PC-3 (cell line): ENCODE measurements around the gene ASB7. TPM values are rescaled to one million over a fixed set of nuclear protein-coding genes. Genes with fewer than 3 reads are reported as not detected.
"Not testable (repeated sequence)": the region's sequence is repeated elsewhere in the genome, so short reads cannot be mapped to it uniquely, and the experiment has no call there.

Source experiments
- ATAC-seq: fragments of 200-7000 bp; cut with Tn5 transposase; 2 replicates; pipeline ENCODE4 v1.9.1; 2020; ENCODE audit warnings: mild to moderate bottlenecking, moderate library complexity
- BruUV-seq: library from RNA; stranded (reverse); fragments of 400-500 nt; replicated peaks from 2 replicates; lab custom pipeline; 2021; lab: Mats Ljungman, UMichigan
- CTCF ChIA-PET: fragments of 300-600 bp; sonication (Branson Sonifier 250); formaldehyde crosslinking; loops from one replicate; lab custom pipeline; 2022; ENCODE audit warnings: antibody characterized with exemption; lab: Charles Lee
- POLR2A ChIA-PET: fragments of 300-600 bp; sonication (Branson Sonifier 250); formaldehyde crosslinking; loops from one replicate; lab custom pipeline; 2022; ENCODE audit warnings: antibody characterized with exemption; ENCODE audit not compliant: unreplicated experiment; lab: Charles Lee
- DNase-seq: peaks from one replicate; pipeline ENCODE4 v3.0.0-alpha.2; 2015
- H2AFZ ChIP-seq: fragments of 300-600 bp; sonication (generic); 2 replicates; pipeline ENCODE4 v1.6.0; 2016; ENCODE audit warnings: antibody characterized with exemption, low read length
- H3F3A ChIP-seq: fragments of 300-600 bp; sonication (generic); one replicate; pipeline ENCODE4 v1.6.0; 2017; ENCODE audit warnings: antibody characterized with exemption, low read length, control low read depth, mild to moderate bottlenecking; ENCODE audit not compliant: unreplicated experiment
- H3K27ac ChIP-seq: fragments of 300-600 bp; sonication (generic); 2 replicates; pipeline ENCODE4 v1.5.1; 2016; ENCODE audit warnings: mild to moderate bottlenecking, low read length
- H3K27me3 ChIP-seq: fragments of 300-600 bp; sonication (generic); 2 replicates; pipeline ENCODE4 v1.6.1; 2016; ENCODE audit warnings: low read length, mixed read lengths
- H3K36me3 ChIP-seq: fragments of 300-600 bp; sonication (generic); 2 replicates; pipeline ENCODE4 v1.6.1; 2016; ENCODE audit warnings: low read depth, mixed run types, low read length, mixed read lengths
- H3K4me1 ChIP-seq: fragments of 300-600 bp; sonication (generic); 2 replicates; pipeline ENCODE4 v1.5.1; 2016; ENCODE audit warnings: low read length; ENCODE audit not compliant: insufficient read depth
- H3K4me2 ChIP-seq: fragments of 300-600 bp; sonication (generic); 2 replicates; pipeline ENCODE4 v1.6.0; 2016; ENCODE audit warnings: low read length
- H3K4me3 ChIP-seq: fragments of 300-600 bp; sonication (generic); 2 replicates; pipeline ENCODE4 v1.5.1; 2016; ENCODE audit warnings: mild to moderate bottlenecking, low read length, mixed read lengths
- H3K79me2 ChIP-seq: fragments of 300-600 bp; sonication (generic); 2 replicates; pipeline ENCODE4 v1.6.1; 2017; ENCODE audit warnings: low read length, mixed read lengths
- H3K9ac ChIP-seq: fragments of 300-600 bp; sonication (generic); 2 replicates; pipeline ENCODE4 v1.6.0; 2016; ENCODE audit warnings: mild to moderate bottlenecking, low read length
- H3K9me2 ChIP-seq: fragments of 300-600 bp; sonication (generic); replicated peaks from 2 replicates; pipeline ENCODE4 v1.6.1; 2016; ENCODE audit warnings: mixed run types, low read length, mixed read lengths
- H3K9me3 ChIP-seq: fragments of 300-600 bp; sonication (generic); 2 replicates; pipeline ENCODE4 v1.6.1; 2016; ENCODE audit warnings: low read length, mixed read lengths
- H4K20me1 ChIP-seq: fragments of 300-600 bp; sonication (generic); 2 replicates; pipeline ENCODE4 v1.6.1; 2016; ENCODE audit warnings: low read length, mixed read lengths
- EZH2 ChIP-seq: fragments of 300-600 bp; sonication (generic); IDR thresholded peaks from one replicate; pipeline ENCODE4 v1.6.1; 2017; ENCODE audit warnings: antibody characterized with exemption, mild to moderate bottlenecking, low read length; ENCODE audit not compliant: unreplicated experiment
- EZH2phosphoT487 ChIP-seq: fragments of 300-600 bp; sonication (generic); IDR thresholded peaks from 2 replicates; pipeline ENCODE4 v1.6.1; 2018; ENCODE audit warnings: mild to moderate bottlenecking, antibody characterized with exemption, low read length, borderline replicate concordance
- intact Hi-C: fragments of 100-400 bp; cut with micrococcal nuclease; formaldehyde crosslinking; loops from 2 replicates; pipeline ENCODE4 v1.9.0; 2023
- total RNA-seq: library from RNA; depleted of rRNA; stranded (reverse); fragments of >200 nt; gene quantifications from 2 replicates; pipeline ENCODE4 v1.2.3, GENCODE V29; 2014
- TF ChIP-seq, protein P1 (sequence below): fragments of 300-600 bp; sonication (generic); conservative IDR thresholded peaks from 2 replicates; pipeline ENCODE4 v1.5.1; 2017; ENCODE audit warnings: antibody characterized with exemption, low read depth, mild to moderate bottlenecking, low read length

ASB7 gene
- total RNA-seq, 1 experiment from 2014 or later = 7.8 TPM

DNA sequence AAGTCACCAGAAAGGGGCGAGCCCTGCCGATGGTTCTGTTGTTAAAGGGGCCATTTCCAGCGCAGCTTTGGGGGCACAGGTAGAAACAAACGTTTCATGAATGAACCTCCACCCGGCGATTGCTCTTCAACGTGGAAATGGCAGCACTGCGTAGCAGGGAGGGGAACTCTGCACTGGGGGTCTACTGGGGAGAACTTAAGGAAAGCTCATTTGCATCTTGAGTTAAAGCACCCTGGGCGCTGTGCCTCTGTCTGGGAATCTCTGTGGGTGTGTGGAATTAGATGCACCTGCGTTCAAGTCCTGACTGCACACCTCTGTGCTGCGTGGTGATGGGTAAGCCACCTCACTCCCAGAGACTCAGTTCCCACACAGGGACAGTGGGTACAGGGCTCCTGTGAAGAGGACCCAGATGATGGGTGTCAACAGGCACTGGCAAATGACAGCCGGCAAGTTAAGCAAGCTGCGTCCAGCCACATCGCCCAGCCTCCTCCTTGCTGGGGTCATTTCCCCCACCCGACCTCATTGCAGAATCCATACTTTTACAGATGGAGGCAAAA is 68.8 kb downstream of the ASB7 start:
- H3K9me2 ChIP-seq = no peaks in the 10 kb centered on the region
- intact Hi-C loops = no loop called here
- POLR2A ChIA-PET = no interaction called here
- peak overlapping the region; percentile 67 for H3K9ac ChIP-seq
- BruUV-seq = no TSS peak
- H3K9me3 ChIP-seq = no peaks in the 10 kb centered on the region
- no peaks in the 10 kb centered on the region for H3K27me3 ChIP-seq
- no peak overlapping the region for H3K4me3 ChIP-seq
- DNase-seq = no peak
- H3F3A ChIP-seq = no peaks in the 10 kb centered on the region
- H3K4me1 ChIP-seq = peaks cover 25% of the 10 kb centered on the region
- peak overlapping the region; percentile 29; the same call in 1 of the 2 replicates for H3K4me2 ChIP-seq
- CTCF ChIA-PET = interaction anchor here (0.8 kb wide), 1 partner anchor 202 kb away, joined by 3 read pairs; no protein-coding TSS in a partner anchor
- no peaks in the 10 kb centered on the region for H3K36me3 ChIP-seq
- ATAC-seq = no peak
- no peaks in the 10 kb centered on the region for H4K20me1 ChIP-seq
- no peaks in the 10 kb centered on the region for H3K79me2 ChIP-seq
- peak overlapping the region; percentile 60 for H3K27ac ChIP-seq
- TF ChIP-seq EZH2 (no peak), EZH2phosphoT487 (no peak)
- TF ChIP-seq, protein P1, sequence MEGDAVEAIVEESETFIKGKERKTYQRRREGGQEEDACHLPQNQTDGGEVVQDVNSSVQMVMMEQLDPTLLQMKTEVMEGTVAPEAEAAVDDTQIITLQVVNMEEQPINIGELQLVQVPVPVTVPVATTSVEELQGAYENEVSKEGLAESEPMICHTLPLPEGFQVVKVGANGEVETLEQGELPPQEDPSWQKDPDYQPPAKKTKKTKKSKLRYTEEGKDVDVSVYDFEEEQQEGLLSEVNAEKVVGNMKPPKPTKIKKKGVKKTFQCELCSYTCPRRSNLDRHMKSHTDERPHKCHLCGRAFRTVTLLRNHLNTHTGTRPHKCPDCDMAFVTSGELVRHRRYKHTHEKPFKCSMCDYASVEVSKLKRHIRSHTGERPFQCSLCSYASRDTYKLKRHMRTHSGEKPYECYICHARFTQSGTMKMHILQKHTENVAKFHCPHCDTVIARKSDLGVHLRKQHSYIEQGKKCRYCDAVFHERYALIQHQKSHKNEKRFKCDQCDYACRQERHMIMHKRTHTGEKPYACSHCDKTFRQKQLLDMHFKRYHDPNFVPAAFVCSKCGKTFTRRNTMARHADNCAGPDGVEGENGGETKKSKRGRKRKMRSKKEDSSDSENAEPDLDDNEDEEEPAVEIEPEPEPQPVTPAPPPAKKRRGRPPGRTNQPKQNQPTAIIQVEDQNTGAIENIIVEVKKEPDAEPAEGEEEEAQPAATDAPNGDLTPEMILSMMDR = no peak
- no peak overlapping the region for H2AFZ ChIP-seq

DNA sequence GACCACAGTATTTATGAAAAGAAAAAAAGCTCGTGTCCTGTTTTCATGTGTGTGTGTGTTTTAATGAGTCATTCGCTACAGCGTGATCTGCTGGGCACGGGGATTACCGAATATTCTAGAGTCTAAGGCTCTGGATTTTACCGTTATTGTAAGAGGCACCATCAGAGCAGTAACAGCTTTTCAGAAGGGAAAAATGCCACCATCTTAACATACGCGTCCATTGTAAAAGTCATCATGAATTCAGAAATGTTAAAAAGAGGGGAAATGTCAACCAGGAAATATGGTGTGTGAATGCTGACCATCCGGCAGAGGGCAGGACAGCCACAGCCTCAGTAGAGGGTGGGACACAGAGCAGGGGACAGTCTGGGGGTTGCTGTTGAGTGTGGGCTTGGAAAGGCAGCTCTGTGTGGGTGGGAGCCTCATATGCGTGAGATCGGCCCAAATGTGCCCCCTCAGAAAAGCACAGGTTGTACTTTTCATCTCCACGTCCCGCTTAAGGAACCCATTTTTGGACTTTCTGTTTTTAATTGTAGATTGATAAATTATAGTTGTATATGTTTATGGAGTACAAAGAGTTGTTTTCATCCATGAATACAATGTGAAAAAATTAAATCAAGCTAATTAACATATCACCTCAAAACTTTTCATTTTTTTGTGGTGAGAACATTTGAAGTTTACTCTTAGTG is 69.6 kb downstream of the ASB7 start:
- intact Hi-C loops = loop anchor here (1.0 to 2.0 kb wide), 2 partner anchors 49 to 201 kb away; no protein-coding TSS in a partner anchor
- Histone ChIP-seq H3K36me3 (no peaks in the 10 kb centered on the region), H3K4me1 (peaks cover 23% of the 10 kb centered on the region), H3K27ac (peak overlapping the region; percentile 60), H3F3A (no peaks in the 10 kb centered on the region), H3K4me3 (no peak overlapping the region), H4K20me1 (no peaks in the 10 kb centered on the region), H3K4me2 (peak overlapping the region; percentile 29), H2AFZ (peak overlapping the region; percentile 44; the same call in 1 of the 2 replicates), H3K79me2 (no peaks in the 10 kb centered on the region), H3K9me2 (no peaks in the 10 kb centered on the region), H3K9me3 (no peaks in the 10 kb centered on the region), H3K9ac (peak overlapping the region; percentile 67), H3K27me3 (no peaks in the 10 kb centered on the region)
- ATAC-seq = peak; percentile 84
- BruUV-seq = no TSS peak
- TF ChIP-seq, protein P1 = peak; percentile 66
- no peak for TF ChIP-seq EZH2
- peak; percentile 47 for DNase-seq
- ChIA-PET POLR2A (no interaction called here), CTCF (interaction anchor here (0.8 kb wide), 1 partner anchor 201 kb away, joined by 3 read pairs; no protein-coding TSS in a partner anchor)

- no TSS peak for BruUV-seq
- H3K79me2 ChIP-seq = no peaks in the 10 kb centered on the region
- H3K4me1 ChIP-seq = peaks cover 15% of the 10 kb centered on the region
- H3K9ac ChIP-seq = peak overlapping the region; percentile 67; the same call in 1 of the 2 replicates
- no peaks in the 10 kb centered on the region for H3K9me3 ChIP-seq
- no peak for ATAC-seq
- no peaks in the 10 kb centered on the region for H3K36me3 ChIP-seq
- DNase-seq = no peak
- H3K27me3 ChIP-seq = no peaks in the 10 kb centered on the region
- CTCF ChIA-PET = no interaction called here
- H4K20me1 ChIP-seq = no peaks in the 10 kb centered on the region
- intact Hi-C loops = loop anchor here (1.0 to 2.0 kb wide), 2 partner anchors 48 to 200 kb away; no protein-coding TSS in a partner anchor
- no peaks in the 10 kb centered on the region for H3F3A ChIP-seq
- no peaks in the 10 kb centered on the region for H3K9me2 ChIP-seq
- no peak overlapping the region for H3K4me2 ChIP-seq
- POLR2A ChIA-PET = no interaction called here
- H3K4me3 ChIP-seq = no peak overlapping the region
- no peak overlapping the region for H2AFZ ChIP-seq
- peak overlapping the region; percentile 60 for H3K27ac ChIP-seq
- TF ChIP-seq EZH2 = no peak
- TF ChIP-seq EZH2phosphoT487 = no peak
Observed at GRCh38 chr15:100672959-100673358, 70.6 kb downstream of the ASB7 start.

GRCh38 chr15:100679151-100679550 is 76.8 kb downstream of the ASB7 start:
- H3K4me2 ChIP-seq, H3K27me3 ChIP-seq, H3K9ac ChIP-seq, ATAC-seq, CTCF ChIA-PET, H4K20me1 ChIP-seq, H3K36me3 ChIP-seq, H3K9me2 ChIP-seq, H3K4me1 ChIP-seq, H3F3A ChIP-seq, H3K4me3 ChIP-seq, intact Hi-C loops, H3K9me3 ChIP-seq, H2AFZ ChIP-seq, H3K79me2 ChIP-seq, H3K27ac ChIP-seq, DNase-seq, BruUV-seq: not testable (repeated sequence)
- POLR2A ChIA-PET = interaction anchor here (0.6 kb wide), 1 partner anchor 186 kb away, joined by 21 read pairs; no protein-coding TSS in a partner anchor
